ENCODE measurements around the gene MCIDAS.

GRCh38 chr5:55218967-55219366 lies 8.1 kb downstream of the MCIDAS start:
- TF ChIP-seq, protein P1, sequence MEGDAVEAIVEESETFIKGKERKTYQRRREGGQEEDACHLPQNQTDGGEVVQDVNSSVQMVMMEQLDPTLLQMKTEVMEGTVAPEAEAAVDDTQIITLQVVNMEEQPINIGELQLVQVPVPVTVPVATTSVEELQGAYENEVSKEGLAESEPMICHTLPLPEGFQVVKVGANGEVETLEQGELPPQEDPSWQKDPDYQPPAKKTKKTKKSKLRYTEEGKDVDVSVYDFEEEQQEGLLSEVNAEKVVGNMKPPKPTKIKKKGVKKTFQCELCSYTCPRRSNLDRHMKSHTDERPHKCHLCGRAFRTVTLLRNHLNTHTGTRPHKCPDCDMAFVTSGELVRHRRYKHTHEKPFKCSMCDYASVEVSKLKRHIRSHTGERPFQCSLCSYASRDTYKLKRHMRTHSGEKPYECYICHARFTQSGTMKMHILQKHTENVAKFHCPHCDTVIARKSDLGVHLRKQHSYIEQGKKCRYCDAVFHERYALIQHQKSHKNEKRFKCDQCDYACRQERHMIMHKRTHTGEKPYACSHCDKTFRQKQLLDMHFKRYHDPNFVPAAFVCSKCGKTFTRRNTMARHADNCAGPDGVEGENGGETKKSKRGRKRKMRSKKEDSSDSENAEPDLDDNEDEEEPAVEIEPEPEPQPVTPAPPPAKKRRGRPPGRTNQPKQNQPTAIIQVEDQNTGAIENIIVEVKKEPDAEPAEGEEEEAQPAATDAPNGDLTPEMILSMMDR (IDR thresholded peaks at IDR 0.05), result no peak
- no peak for TF ChIP-seq POLR2A (IDR thresholded peaks at IDR 0.05)

All from tibial nerve (tissue), 3 donors.